Measurements from ENCODE around the gene IL11RA.

- TF ChIP-seq GATA2 (IDR thresholded peaks at IDR 0.05; ENCODE audit: low read depth, low read length) (no peak), GATA3 (IDR thresholded peaks at IDR 0.05; ENCODE audit: low read depth, low read length) (no peak)
Measured at GRCh38 chr9:34611251-34611810, 40.7 kb upstream of the IL11RA start.
